Measurements from ENCODE around the gene USP40. TPM values are rescaled to one million over a fixed set of nuclear protein-coding genes. Genes with fewer than 3 reads are reported as not detected.
A peak's percentile ranks its signal among the peaks of the same experiment; 100 is the strongest.

Gene USP40
- total and polyA plus RNA-seq, 8 donors: 17.2 to 34.7 (median 22.7) TPM

DNA sequence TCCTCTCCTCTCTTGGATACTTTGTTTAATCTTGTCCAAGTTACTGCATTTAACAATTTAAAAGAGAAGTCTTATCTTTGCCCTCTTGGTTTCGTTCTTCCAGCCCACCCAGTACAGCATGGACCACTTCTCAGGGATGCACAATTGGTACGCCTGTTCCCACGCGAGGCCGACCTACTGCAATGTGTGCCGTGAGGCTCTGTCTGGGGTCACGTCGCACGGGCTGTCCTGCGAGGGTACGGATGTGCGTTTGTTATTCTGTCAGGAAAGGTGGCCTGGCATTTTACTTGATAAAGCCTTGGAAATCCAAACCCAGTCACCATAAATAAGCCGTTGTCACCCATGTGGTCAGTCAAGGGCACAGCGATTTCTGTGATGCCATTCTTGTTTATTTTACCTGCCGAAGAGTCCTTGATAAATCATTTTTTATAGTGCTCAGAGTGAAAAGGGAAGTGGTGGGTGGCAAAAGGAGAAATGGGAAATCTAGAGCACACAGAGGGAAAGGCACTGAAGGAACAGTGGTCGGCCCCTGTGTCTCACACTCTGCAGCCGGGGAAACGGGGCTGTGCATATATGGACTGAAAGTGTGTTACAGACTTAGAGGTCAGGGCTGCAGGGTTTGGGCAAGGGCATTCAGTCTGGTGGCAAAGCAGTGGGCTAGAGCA is 131.8 kb downstream of the USP40 start:
- FAIRE-seq: no peak
- H3K27me3 ChIP-seq: no peaks in the 10 kb centered on the region
- H3K9me3 ChIP-seq: no peaks in the 10 kb centered on the region
- H3K36me3 ChIP-seq: no peaks in the 10 kb centered on the region
- no peak for DNase-seq
- no peaks in the 10 kb centered on the region for H3K4me1 ChIP-seq
- intact Hi-C loops (cut with DNase I): no loop called here
- no peak overlapping the region for H3K4me3 ChIP-seq
- ATAC-seq: peak in 1 of 4 donors; percentile 17
- H3K27ac ChIP-seq: no peak overlapping the region
- WGBS, 2 donors: 85 to 89% methylated on average over 18 of the region's 18 CpGs
- TF ChIP-seq, protein P1, sequence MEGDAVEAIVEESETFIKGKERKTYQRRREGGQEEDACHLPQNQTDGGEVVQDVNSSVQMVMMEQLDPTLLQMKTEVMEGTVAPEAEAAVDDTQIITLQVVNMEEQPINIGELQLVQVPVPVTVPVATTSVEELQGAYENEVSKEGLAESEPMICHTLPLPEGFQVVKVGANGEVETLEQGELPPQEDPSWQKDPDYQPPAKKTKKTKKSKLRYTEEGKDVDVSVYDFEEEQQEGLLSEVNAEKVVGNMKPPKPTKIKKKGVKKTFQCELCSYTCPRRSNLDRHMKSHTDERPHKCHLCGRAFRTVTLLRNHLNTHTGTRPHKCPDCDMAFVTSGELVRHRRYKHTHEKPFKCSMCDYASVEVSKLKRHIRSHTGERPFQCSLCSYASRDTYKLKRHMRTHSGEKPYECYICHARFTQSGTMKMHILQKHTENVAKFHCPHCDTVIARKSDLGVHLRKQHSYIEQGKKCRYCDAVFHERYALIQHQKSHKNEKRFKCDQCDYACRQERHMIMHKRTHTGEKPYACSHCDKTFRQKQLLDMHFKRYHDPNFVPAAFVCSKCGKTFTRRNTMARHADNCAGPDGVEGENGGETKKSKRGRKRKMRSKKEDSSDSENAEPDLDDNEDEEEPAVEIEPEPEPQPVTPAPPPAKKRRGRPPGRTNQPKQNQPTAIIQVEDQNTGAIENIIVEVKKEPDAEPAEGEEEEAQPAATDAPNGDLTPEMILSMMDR (IDR thresholded peaks at IDR 0.05): no peak

DNA sequence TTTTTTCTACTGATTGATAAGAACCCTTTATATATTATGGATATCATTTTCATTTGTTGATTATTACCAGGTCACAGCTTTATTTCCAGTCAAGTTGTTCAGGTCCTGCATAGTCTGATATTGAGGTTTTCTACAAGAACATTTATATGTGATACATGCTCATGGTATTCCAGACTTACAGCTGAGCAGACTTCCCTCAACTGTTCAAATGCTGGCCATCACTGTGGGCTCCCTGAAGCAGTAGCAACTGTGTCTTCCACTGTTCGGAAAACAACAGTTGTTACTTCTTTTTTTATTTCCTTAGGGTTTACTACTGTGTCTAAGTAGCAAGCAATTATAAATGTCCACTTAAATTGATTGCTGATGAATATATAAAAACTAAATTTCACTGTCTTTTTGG is 132.8 kb downstream of the USP40 start:
- no peak for ATAC-seq
- no peaks in the 10 kb centered on the region for H3K4me1 ChIP-seq
- no peaks in the 10 kb centered on the region for H3K36me3 ChIP-seq
- no peak for FAIRE-seq
- H3K27me3 ChIP-seq: no peaks in the 10 kb centered on the region
- DNase-seq: no peak
- TF ChIP-seq, protein P1 (IDR thresholded peaks at IDR 0.05): no peak
- H3K9me3 ChIP-seq: no peaks in the 10 kb centered on the region
- H3K27ac ChIP-seq: no peak overlapping the region
- intact Hi-C loops (cut with DNase I): no loop called here
- no peak overlapping the region for H3K4me3 ChIP-seq
- 96 to 100% methylated on average over 1 of the region's 1 CpG for WGBS, 2 donors

DNA sequence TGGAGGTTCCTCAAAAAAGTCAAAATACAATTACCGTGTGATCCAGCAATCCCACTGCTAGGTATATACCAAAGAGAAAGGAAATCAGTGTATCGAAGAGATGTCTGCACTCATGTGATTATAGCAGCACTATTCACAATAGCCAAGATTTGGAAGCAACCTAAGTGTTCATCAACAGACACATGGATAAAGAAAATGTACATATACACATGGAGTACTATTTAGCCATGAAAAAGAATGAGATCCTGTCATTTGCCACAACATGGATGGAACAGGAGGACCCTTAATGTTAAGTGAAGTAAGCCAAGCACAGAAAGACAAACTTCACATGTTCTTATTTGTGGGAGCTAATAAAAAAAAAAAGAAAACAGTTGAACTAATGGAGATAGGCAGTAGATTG is 133.6 kb downstream of the USP40 start:
- Histone ChIP-seq H3K4me1 (no peaks in the 10 kb centered on the region), H3K27me3 (no peaks in the 10 kb centered on the region), H3K9me3 (no peaks in the 10 kb centered on the region), H3K27ac (no peak overlapping the region), H3K36me3 (no peaks in the 10 kb centered on the region), H3K4me3 (no peak overlapping the region)
- intact Hi-C loops (cut with DNase I): no loop called here
- TF ChIP-seq, protein P1 (IDR thresholded peaks at IDR 0.05): no peak
- DNase-seq (no peak), FAIRE-seq (no peak), ATAC-seq (no peak)
- WGBS, 2 donors: 96 to 100% methylated on average over 2 of the region's 2 CpGs

DNA sequence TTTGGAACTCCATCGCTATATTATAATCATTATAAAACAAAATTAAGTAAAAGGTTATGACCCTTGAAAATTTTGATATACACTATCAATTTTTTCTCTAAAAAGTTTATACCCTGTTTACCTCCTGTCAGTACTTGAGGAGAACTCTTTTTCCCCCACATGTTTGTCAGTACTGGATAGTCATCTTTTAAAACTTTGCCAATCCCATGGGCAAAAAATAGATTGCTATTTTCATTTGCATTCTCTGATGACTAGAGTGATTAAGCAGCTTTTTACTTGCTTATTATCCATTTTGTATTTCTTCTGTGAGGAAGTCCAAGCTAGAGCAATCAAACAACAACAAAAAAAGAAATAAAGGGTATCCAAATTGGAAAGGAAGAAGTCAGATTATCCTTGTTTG is 135.9 kb downstream of the USP40 start:
- ATAC-seq: no peak
- FAIRE-seq: no peak
- no peaks in the 10 kb centered on the region for H3K36me3 ChIP-seq
- intact Hi-C loops (cut with DNase I): no loop called here
- H3K27me3 ChIP-seq: no peaks in the 10 kb centered on the region
- 94 to 97% methylated on average over 1 of the region's 1 CpG for WGBS, 2 donors
- TF ChIP-seq, protein P1 (IDR thresholded peaks at IDR 0.05): no peak
- H3K4me3 ChIP-seq: no peak overlapping the region
- no peak overlapping the region for H3K27ac ChIP-seq
- H3K4me1 ChIP-seq: no peaks in the 10 kb centered on the region
- no peak for DNase-seq
- H3K9me3 ChIP-seq: no peaks in the 10 kb centered on the region

DNA sequence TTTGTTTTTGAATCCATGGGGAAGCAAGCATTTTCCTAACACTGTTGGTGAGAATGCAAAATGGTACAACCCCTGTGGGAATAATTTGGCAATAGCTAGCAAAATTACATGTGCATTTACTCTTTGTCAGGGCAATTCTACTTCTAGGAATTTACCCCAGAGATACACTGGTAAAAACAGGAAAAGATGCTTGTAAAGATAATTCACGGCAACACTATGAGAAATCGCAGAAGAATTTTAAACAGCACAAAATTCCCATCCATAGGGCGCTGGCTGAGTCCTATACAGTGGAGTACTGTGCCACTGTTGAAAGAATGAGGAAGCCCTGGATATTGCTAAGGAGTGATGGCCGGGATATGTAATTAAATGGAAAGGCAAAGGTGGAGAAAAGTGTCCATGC is 136.5 kb downstream of the USP40 start:
- H3K4me1 ChIP-seq: no peaks in the 10 kb centered on the region
- FAIRE-seq (no peak), DNase-seq (no peak), ATAC-seq (no peak)
- intact Hi-C loops (cut with DNase I): no loop called here
- H3K27me3 ChIP-seq: no peaks in the 10 kb centered on the region
- H3K4me3 ChIP-seq: no peak overlapping the region
- TF ChIP-seq, protein P1 (IDR thresholded peaks at IDR 0.05): no peak
- H3K36me3 ChIP-seq: no peaks in the 10 kb centered on the region
- WGBS, 2 donors: 85% methylated on average over 4 of the region's 4 CpGs
- no peak overlapping the region for H3K27ac ChIP-seq
- no peaks in the 10 kb centered on the region for H3K9me3 ChIP-seq
